ENCODE data around the gene ANXA10. TPM values are rescaled to one million over a fixed set of nuclear protein-coding genes. Genes with fewer than 3 reads are reported as not detected.

Gene ANXA10
- total RNA-seq, 1 experiment from 2014 or later: not detected

DNA sequence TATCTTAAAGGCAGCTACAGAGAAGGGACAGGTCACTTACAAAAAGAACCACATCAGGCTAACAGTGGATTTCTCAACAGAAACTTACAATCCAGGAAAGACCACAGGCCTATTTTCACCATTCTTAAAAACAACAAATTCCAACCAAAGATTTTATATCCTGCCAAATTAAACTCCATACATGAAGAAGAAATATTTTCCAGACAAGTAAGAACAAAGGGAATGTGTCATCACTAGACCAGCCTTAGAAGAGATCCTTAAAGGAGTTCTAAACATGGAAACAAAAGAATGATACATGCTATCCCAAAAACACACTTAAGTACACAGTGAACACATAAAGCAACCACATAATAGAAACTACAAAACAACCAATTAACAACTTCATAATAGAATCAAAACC lies 105.6 kb downstream of the ANXA10 start (continued):
- TF ChIP-seq, protein P1, sequence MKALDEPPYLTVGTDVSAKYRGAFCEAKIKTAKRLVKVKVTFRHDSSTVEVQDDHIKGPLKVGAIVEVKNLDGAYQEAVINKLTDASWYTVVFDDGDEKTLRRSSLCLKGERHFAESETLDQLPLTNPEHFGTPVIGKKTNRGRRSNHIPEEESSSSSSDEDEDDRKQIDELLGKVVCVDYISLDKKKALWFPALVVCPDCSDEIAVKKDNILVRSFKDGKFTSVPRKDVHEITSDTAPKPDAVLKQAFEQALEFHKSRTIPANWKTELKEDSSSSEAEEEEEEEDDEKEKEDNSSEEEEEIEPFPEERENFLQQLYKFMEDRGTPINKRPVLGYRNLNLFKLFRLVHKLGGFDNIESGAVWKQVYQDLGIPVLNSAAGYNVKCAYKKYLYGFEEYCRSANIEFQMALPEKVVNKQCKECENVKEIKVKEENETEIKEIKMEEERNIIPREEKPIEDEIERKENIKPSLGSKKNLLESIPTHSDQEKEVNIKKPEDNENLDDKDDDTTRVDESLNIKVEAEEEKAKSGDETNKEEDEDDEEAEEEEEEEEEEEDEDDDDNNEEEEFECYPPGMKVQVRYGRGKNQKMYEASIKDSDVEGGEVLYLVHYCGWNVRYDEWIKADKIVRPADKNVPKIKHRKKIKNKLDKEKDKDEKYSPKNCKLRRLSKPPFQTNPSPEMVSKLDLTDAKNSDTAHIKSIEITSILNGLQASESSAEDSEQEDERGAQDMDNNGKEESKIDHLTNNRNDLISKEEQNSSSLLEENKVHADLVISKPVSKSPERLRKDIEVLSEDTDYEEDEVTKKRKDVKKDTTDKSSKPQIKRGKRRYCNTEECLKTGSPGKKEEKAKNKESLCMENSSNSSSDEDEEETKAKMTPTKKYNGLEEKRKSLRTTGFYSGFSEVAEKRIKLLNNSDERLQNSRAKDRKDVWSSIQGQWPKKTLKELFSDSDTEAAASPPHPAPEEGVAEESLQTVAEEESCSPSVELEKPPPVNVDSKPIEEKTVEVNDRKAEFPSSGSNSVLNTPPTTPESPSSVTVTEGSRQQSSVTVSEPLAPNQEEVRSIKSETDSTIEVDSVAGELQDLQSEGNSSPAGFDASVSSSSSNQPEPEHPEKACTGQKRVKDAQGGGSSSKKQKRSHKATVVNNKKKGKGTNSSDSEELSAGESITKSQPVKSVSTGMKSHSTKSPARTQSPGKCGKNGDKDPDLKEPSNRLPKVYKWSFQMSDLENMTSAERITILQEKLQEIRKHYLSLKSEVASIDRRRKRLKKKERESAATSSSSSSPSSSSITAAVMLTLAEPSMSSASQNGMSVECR (CRISPR knock-in tag; IDR thresholded peaks at IDR 0.05; ENCODE audit: borderline replicate concordance): no peak
- TF ChIP-seq ZNF512 (CRISPR knock-in tag; IDR thresholded peaks at IDR 0.05; ENCODE audit: borderline replicate concordance) (no peak), ELF4 (CRISPR knock-in tag; IDR thresholded peaks at IDR 0.05; ENCODE audit: low read depth) (no peak), NR1H2 (CRISPR knock-in tag; IDR thresholded peaks at IDR 0.05) (no peak), SOX15 (CRISPR knock-in tag; IDR thresholded peaks at IDR 0.05) (no peak), ETV6 (CRISPR knock-in tag; IDR thresholded peaks at IDR 0.05) (no peak), TEAD4 (CRISPR knock-in tag; IDR thresholded peaks at IDR 0.05) (no peak)
- TF ChIP-seq, protein P2, sequence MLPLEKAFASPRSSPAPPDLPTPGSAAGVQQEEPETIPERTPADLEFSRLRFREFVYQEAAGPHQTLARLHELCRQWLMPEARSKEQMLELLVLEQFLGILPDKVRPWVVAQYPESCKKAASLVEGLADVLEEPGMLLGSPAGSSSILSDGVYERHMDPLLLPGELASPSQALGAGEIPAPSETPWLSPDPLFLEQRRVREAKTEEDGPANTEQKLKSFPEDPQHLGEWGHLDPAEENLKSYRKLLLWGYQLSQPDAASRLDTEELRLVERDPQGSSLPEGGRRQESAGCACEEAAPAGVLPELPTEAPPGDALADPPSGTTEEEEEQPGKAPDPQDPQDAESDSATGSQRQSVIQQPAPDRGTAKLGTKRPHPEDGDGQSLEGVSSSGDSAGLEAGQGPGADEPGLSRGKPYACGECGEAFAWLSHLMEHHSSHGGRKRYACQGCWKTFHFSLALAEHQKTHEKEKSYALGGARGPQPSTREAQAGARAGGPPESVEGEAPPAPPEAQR (CRISPR knock-in tag; IDR thresholded peaks at IDR 0.05): no peak

DNA sequence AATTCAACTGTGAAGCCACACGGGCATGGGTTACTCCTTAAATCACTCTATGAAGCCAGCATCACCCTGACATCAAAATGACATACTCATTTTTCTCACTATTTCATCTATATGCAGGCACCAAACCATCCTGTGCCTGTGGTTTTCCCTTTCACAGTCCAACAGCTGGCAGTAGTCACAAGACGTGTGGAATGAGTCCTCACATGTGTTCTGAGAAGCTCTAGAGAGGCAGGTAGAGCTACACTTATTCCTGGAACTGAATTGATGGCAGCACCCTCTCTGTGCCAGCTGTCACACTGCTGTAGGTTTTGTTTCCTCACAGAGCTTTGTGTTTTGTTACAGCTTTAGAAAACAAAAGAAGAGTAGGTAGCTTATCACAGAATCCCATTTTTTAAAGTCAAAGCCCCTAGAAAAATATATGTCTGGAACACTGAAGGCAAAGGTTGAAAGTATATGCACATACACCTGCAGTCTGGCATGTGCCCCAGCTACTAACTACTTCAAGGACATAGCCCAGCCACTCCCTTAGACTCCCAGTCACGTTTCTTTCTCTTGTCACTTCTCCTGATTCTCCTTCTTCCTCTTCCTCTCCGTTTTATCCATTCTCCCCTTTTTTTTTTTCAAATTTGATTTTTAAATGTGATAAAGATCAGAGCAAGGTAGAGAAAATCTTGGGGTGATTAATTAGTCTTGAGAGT lies 107.1 kb downstream of the ANXA10 start:
- POLR2A ChIA-PET: no interaction called here
- ATAC-seq (no peak), DNase-seq (ENCODE audit: low spot score) (no peak)
- Mint-ChIP-seq H3K9me3 (peaks cover 56% of the 10 kb centered on the region), H3K4me3 (no peak overlapping the region), H3K4me1 (no peaks in the 10 kb centered on the region), H3K36me3 (peaks cover 36% of the 10 kb centered on the region), H3K27me3 (ENCODE audit: low read depth) (no peaks in the 10 kb centered on the region; the same call in 1 of the 2 replicates), H3K27ac (no peak overlapping the region)
- CTCF ChIA-PET: no interaction called here
- no peak for TF ChIP-seq E2F4 (CRISPR knock-in tag; IDR thresholded peaks at IDR 0.05; ENCODE audit: borderline replicate concordance, low read depth)

DNA sequence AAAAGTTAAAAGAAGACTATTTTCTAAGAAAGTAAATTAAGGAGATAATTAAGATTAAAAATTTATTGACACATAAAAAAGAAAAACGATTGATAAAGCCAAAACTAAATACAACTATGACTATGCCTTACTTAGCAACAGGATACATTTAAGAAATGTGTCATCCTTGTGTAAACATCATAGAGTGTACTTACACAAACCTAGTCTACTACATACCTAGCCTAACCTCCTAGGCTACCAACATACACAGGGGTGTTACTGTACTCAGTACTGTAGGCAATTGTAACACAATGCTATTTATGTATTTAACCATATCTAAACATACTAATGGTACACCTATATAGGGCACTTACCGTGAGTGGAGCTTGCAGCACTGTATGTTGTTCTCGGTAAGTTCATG lies 108.3 kb downstream of the ANXA10 start:
- H3K4me3 Mint-ChIP-seq: no peak overlapping the region
- peaks cover 48% of the 10 kb centered on the region for H3K36me3 Mint-ChIP-seq
- DNase-seq (ENCODE audit: low spot score): no peak
- no peak for ATAC-seq
- CTCF ChIA-PET: no interaction called here
- POLR2A ChIA-PET: no interaction called here
- no peaks in the 10 kb centered on the region; the same call in 1 of the 2 replicates for H3K27me3 Mint-ChIP-seq (ENCODE audit: low read depth)
- peaks cover 69% of the 10 kb centered on the region for H3K9me3 Mint-ChIP-seq
- no peaks in the 10 kb centered on the region for H3K4me1 Mint-ChIP-seq
- H3K27ac Mint-ChIP-seq: no peak overlapping the region
- TF ChIP-seq ZNF232 (CRISPR knock-in tag; IDR thresholded peaks at IDR 0.05) (no peak), FOXJ3 (CRISPR knock-in tag; IDR thresholded peaks at IDR 0.05; ENCODE audit: borderline replicate concordance) (no peak), RORB (CRISPR knock-in tag; IDR thresholded peaks at IDR 0.05) (no peak), SOX15 (CRISPR knock-in tag; IDR thresholded peaks at IDR 0.05) (no peak), GTF2I (CRISPR knock-in tag; conservative IDR thresholded peaks at IDR 0.05) (no peak), FOXP1 (CRISPR knock-in tag; IDR thresholded peaks at IDR 0.05; ENCODE audit: borderline replicate concordance) (no peak), ZNF416 (CRISPR knock-in tag; IDR thresholded peaks at IDR 0.05) (no peak), IRF1 (CRISPR knock-in tag; IDR thresholded peaks at IDR 0.05) (no peak), EMX1 (CRISPR knock-in tag; IDR thresholded peaks at IDR 0.05) (no peak), GRHL2 (CRISPR knock-in tag; IDR thresholded peaks at IDR 0.05; ENCODE audit: insufficient replicate concordance, severe bottlenecking) (no peak), NFATC4 (CRISPR knock-in tag; IDR thresholded peaks at IDR 0.05) (no peak)
- TF ChIP-seq, protein P3, sequence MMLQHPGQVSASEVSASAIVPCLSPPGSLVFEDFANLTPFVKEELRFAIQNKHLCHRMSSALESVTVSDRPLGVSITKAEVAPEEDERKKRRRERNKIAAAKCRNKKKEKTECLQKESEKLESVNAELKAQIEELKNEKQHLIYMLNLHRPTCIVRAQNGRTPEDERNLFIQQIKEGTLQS (CRISPR knock-in tag; conservative IDR thresholded peaks at IDR 0.05): no peak
- TF ChIP-seq, protein P4, sequence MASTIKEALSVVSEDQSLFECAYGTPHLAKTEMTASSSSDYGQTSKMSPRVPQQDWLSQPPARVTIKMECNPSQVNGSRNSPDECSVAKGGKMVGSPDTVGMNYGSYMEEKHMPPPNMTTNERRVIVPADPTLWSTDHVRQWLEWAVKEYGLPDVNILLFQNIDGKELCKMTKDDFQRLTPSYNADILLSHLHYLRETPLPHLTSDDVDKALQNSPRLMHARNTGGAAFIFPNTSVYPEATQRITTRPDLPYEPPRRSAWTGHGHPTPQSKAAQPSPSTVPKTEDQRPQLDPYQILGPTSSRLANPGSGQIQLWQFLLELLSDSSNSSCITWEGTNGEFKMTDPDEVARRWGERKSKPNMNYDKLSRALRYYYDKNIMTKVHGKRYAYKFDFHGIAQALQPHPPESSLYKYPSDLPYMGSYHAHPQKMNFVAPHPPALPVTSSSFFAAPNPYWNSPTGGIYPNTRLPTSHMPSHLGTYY (CRISPR knock-in tag; IDR thresholded peaks at IDR 0.05): no peak

All from WTC11 (cell line).